Suprapubic skin (tissue), 4 donors: Measurements from ENCODE around the gene DENND4C.

Experiments
- EP300 ChIP-seq: sonication (generic); formaldehyde crosslinking; IDR thresholded peaks from one replicate; pipeline ENCODE4 v1.6.1; 2017; ENCODE audit warnings: antibody characterized with exemption
- POLR2A ChIP-seq, 2 donors: fragments of 450-650 bp; IDR thresholded peaks; one replicate each; pipeline ENCODE4 v1.6.1; 2017; ENCODE audit warnings: antibody characterized with exemption in 2 of 2, mild to moderate bottlenecking in 2 of 2, moderate library complexity in 2 of 2
- POLR2AphosphoS5 ChIP-seq, 3 donors: sonication (generic); formaldehyde crosslinking; IDR thresholded peaks; one replicate each; pipeline ENCODE4 v1.6.1; 2017; ENCODE audit warnings: antibody characterized with exemption in 3 of 3
- TF ChIP-seq, protein P1 (sequence below), 2 donors: fragments of 200-600 bp in 1 of 2; fragments of 450-650 bp in 1 of 2; sonication (generic) in 1 of 2; IDR thresholded peaks; one replicate each; pipeline ENCODE4 v1.5.1; 2016 to 2019; ENCODE audit warnings: antibody characterized with exemption in 2 of 2, mild to moderate bottlenecking in 1 of 2, moderate library complexity in 1 of 2

DNA sequence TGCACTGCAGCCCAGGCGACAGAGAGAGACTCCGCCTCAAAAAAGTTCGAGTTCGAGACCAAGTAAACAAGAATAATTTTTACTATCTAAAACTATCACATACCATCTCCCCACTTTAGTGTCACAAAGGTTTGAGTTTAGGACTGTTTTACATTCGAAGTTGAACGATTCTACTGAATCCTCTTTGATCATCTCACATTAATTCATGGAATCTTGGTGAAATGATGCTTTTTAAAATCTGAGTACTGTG lies 150.3 kb downstream of the DENND4C start:
- TF ChIP-seq EP300, result no peak
- TF ChIP-seq, protein P1, sequence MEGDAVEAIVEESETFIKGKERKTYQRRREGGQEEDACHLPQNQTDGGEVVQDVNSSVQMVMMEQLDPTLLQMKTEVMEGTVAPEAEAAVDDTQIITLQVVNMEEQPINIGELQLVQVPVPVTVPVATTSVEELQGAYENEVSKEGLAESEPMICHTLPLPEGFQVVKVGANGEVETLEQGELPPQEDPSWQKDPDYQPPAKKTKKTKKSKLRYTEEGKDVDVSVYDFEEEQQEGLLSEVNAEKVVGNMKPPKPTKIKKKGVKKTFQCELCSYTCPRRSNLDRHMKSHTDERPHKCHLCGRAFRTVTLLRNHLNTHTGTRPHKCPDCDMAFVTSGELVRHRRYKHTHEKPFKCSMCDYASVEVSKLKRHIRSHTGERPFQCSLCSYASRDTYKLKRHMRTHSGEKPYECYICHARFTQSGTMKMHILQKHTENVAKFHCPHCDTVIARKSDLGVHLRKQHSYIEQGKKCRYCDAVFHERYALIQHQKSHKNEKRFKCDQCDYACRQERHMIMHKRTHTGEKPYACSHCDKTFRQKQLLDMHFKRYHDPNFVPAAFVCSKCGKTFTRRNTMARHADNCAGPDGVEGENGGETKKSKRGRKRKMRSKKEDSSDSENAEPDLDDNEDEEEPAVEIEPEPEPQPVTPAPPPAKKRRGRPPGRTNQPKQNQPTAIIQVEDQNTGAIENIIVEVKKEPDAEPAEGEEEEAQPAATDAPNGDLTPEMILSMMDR (IDR thresholded peaks at IDR 0.05), result no peak
- TF ChIP-seq POLR2A (IDR thresholded peaks at IDR 0.05), result no peak
- no peak for TF ChIP-seq POLR2AphosphoS5 (IDR thresholded peaks at IDR 0.05)
